ENCODE data around the gene PKDCC.

PKDCC gene, protein sequence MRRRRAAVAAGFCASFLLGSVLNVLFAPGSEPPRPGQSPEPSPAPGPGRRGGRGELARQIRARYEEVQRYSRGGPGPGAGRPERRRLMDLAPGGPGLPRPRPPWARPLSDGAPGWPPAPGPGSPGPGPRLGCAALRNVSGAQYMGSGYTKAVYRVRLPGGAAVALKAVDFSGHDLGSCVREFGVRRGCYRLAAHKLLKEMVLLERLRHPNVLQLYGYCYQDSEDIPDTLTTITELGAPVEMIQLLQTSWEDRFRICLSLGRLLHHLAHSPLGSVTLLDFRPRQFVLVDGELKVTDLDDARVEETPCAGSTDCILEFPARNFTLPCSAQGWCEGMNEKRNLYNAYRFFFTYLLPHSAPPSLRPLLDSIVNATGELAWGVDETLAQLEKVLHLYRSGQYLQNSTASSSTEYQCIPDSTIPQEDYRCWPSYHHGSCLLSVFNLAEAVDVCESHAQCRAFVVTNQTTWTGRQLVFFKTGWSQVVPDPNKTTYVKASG

DNA sequence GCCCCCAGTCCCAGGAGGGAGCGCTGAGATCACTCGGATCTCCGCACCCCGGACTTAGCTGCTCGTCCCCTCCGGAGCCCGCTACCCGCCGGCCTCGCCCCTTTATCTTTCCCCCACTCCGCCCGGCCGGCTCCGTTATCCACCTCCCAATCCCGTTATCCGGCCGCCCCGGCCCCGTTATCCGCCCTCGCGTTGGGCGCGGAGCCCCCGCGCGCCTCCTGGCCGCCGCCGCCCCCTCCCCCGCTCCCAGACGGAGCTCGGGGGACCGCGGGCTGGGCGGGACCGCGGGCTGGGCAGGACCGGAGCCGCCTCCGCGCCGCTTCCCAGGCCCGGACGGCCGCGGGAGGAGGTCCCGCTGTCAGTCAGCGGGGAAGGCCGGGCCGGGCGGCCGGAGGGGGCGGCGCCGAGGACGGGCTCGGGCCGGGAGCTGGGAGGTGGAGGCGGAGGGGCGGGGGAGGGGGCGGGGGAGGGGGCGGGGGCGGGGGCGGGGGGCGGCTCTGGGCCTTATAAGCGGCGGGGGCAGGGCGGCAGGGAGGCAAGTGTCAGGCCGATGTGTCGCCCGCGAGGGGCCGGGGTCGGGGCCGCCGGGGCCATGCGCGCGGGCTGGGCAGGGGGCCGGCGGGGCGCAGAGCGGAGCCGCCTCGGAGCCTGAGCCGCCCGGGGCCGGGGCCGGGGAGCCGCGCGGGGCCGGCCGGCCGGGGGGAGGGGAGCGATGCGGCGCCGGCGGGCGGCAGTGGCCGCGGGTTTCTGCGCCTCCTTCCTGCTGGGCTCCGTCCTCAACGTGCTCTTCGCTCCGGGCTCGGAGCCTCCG, at the start of gene PKDCC:
Gene PKDCC, plus strand, starts transcription at position 534 of the 811 bp plus-strand sequence. Its CDS starts 179 bp downstream, at position 713.
- DNase-seq (ENCODE audit: low spot score): peak; percentile 42

DNA sequence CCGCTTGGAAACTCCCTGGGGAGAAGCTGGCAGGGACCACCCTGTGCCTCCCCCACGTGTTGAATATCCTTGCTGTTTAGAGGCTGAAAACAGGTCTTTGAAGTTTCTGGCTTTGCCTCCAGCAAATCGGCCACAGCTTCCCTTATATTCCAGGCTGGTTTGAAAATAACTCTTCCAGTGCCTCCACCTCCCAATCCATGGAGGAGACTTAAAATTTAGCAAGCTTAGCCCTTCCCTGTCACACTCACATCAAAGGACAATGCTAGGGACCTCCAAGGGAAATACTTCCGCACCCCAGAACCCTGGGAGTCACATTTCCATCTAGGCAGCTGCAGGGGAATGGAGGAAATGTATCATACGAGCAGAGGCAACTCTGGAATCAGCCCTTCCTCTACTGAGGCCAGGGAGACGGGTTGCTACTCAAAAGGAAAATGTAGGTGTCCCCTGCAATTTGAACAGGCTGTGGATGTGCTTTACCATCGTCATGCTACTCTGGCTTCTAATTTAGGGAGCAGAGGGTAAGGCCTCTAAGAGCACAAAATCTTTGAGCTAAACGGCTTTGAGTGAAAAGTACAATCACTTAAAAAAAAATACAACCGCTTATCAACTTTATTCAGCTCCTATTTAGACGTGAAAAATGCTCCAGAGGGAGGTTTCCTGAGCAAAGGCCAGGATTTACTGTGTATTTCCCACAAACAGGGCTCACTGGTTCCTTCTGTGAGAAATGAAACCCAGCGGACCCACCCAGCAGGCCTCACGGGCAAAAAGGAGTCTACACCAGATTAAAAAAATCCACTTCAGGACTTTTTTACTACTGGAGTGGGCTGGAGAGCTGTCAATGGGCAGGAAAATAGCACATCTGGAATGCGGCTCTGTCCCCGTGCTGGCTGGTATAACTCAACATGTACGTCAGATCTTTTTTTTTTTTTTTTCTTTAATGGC, 49.4 kb upstream of the PKDCC start:
- DNase-seq (ENCODE audit: low spot score): no peak

DNA sequence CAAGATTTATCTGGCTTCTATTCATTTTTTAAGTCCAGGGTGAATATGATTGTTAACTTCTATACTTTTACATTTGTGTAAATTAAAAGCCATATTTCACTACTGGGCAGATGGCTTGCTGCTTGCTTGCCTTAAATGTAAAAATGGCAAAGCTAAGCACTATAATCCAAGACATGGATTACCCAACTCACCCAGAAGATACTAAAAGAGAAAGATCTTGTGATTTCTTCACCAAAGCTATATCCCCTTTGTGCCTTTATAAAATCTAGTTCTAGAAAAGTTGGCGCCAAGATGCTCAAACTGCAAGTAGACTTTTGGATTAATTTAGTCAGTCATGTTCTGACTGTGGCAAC, 48.7 kb upstream of the PKDCC start:
- DNase-seq (ENCODE audit: low spot score): no peak

DNA sequence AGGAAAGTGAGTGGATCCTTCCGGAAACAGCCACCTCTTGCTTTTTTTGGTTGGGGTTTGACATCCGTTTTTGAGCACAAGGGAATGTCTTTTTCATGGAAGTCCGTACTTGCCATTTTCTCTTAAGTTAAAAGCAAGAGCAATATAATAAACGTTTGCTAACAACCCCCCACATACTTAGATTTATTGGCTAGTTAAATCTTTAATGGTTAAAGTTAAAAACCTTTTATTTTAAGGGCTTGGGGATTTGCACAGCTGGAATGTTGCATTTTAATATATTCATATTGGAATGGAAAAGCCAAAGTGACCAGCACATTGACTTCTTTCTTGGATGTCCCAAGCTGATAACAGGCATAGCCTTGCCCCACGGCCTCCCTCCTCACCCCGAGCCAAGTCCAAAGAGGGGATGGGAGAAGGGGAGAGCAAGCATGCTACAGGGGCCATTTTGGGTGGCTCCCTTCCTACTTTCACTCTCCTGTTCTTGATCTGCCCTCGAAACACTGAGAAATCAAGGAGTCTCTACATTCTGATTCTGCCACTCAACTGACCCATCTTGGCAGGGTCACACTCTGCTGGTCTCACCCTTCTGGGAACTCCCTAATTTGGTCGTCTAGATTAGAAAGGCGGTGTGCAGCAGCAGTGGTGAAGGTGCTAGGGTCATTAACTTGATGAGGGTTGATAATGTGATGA, 48.1 kb upstream of the PKDCC start:
- no peak for DNase-seq (ENCODE audit: low spot score)

DNA sequence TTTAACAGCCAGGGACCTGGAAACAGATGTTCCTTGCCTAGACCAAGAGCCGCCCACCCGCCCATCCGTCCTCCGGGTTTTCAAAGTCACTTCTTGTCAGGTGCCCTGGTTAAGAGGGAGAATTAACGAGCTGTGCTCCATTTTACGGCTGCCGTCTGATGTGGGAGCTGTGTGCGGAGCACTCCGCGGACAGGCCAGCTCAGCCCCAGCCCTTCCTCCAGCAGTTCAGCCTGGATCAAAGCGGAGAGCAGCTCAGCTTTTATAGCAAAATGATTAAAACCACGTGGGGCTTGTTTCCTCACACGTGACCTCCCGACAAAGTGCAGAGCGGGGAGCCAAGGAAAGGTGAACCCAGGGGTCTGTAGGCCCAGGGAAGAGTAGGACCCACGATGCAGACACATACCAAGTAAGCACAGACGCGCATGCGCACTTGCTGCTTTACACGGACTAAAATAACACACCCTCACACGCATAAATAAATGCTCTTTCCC, 46.1 kb upstream of the PKDCC start:
- no peak for DNase-seq (ENCODE audit: low spot score)

DNA sequence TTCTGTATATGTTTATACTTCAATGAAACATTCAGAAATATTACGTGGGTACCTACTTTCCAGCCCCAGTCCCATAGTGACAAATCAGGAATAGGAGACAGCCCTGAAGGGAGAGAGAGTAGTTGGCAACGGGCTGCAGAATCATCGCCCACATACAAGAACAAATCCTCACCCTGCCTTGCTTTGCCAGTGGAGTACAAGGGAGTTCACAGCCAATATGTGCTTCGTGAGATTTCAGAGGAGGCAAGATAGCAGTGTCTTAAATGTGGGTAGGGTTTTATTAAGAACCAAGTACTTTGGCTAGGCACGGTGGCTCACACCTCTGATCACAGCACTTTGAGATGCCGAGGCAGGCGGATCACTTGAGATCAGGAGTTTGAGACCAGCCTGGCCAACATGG, 40.3 kb upstream of the PKDCC start:
- DNase-seq (ENCODE audit: low spot score): no peak

DNA sequence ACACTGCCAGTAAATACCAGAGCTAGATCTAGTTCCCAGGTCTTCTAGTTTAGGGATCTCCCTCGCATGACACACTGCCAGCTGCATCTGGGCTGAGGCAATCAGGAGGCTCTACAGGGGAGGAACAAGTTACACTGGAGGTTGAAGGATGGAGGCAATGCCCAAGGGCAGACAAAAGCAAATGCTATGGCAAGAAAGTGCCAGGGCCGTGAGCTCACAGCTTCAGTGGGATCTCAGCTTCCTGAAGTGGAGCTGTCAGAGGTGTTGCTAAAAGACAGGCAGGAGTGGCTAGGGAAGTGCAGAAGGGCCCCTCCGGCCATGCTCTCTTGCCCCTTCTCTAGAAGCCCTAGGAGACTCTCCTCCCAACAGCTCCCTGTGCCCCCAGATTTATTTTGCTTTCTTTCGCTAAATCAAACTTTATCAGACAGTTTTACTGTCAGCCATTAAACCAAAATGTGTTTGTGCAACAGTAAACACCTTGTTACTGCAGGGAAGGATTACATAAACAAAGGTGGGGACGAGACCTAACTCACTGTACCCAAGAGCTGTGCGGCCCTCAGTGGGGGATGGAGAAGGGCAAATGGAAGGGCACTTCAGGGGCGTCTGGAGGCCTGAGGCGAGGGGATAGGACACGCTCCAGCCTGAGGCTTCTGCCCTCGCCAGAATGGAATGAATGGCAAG, 39.4 kb upstream of the PKDCC start:
- DNase-seq (ENCODE audit: low spot score): no peak

DNA sequence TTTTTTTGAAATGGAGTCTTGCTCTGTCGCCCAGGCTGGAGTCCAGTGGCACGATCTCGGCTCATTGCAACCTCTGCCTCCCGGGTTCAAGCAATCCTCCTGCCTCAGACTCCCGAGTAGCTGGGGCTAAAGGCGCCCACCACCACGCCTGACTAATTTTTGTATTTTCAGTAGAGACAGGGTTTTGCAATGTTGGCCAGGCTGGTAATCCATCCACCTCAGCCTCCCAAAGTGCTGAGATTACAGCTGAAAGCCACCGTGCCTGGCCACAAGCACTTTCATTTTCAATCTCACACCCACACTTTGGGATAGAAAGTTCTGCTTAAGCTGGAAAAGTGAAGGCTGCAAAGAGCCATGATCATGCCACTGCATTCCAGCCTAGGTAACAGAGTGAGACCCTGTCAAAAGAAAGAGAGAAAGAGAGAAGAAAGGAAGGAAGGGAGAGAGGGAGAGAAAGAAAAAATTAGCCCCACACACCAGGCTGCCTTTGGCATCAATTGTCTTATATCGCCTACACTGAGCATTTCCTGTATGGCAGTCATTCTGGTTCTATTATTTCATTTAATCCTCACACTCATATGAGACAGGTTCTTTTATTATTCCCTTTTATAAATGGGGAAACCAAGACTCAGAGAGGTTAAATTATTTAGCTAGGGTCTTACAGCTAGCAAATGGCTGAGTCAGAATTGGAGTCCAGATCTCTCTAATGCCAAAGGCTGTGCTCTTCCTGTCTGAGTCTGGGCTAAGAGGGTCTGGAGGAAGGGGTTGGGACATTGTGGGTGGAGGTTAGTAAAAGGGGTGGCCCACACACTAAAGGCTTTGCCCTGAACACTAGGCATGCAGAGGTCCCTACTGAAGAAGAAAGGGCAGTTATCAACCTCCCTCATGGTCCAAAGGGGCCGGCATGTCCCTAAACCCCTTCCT, 37.9 kb upstream of the PKDCC start:
- DNase-seq (ENCODE audit: low spot score): no peak

DNA sequence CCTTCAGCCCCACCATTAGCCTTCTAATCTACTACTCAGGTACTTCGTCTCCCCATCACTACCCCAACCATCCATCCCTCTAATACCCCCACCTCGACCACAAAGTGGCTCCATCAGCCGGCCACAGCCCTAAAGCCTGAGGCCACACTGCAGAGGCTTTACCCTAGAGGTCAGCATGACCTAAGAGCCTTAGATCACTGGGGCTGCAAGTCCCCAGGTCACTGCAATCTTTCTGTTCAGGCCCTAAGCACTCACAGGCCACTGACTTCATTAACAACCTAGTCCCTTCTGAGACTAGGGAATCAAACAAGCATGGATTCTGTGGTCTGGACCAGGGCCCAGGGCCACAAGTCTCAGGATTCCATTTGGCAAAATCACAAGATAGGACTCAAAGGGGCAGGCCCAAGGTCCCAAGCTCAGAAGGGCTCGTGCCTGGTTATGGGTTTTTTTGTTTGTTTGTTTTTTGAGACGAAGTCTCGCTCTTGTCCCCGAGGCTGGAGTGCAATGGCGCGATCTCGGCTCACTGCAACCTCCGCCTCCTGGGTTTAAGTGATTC, 37.0 kb upstream of the PKDCC start:
- DNase-seq (ENCODE audit: low spot score): no peak

DNA sequence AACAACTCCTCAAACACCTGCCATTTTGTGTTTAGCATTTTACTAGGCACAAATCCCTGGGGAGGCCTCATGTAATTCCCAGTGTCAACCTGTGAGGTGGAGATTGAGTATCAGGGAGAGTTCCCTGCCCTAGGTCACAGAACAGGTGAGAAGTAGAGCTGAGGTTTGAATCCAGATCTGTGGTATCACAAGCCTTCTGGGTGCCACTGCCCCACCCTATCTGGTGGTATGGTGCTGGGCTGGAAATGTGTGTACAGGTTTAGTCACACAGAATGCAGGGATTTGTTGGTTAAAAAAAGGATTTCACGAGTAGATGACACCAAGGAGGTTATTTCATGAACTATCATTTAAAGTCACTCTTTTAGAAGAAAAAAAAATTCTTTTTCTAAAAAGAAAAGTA, 35.7 kb upstream of the PKDCC start:
- no peak for DNase-seq (ENCODE audit: low spot score)

DNA sequence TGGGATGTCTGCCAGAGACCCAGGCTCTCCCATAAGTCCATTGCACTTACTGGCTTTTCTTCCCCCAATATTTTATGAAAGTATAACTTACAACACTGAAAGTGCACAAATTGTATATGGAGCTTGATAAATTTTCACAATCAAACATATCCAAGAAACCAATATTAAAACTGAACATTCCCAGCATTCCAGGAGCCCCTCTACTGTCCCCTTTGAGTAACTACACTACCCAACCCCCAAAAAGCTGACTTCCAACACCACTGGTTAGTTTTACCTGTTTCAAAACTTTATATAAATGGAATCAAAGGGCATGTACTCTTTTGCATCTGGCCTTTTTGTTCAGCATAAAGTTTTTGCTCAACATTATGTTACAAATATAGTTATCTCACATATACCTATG, 35.2 kb upstream of the PKDCC start:
- no peak for DNase-seq (ENCODE audit: low spot score)

DNA sequence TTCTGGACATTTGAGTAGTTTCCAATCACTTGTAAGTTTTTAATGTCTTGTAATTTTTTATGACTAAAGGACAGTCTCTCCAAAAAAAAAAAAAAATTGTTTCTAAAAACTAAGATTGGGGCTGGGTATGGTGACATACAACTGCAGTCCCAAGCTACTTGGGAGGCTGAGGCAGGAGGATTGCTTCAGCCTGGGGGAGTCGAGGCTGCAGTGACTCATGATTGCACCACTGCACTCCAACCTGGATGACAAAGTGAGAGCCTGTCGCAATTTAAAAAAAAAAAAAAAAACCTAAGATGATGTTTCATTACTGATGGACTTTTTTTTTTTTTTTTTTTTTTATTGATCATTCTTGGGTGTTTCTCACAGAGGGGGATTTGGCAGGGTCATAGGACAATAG, 34.4 kb upstream of the PKDCC start:
- DNase-seq (ENCODE audit: low spot score): no peak

DNA sequence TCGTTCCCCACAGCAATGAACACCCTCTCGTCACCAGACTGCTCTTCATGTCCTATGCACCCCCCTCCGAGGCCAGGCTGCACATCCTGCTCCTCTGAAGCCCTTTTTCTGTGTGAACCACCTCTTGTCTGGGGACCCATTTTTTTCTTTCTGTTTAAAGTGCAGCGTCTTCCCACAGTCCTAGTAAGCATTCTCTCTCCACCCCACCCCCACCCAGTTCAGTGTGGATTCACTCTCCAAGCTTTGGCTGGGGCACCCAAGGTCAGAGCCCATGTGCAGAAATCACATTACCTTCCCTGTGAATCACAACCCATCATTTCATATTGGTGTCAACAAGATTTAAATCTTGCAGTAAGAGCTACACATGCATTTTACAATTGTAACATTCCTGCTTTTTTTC, 26.4 kb upstream of the PKDCC start:
- no peak for DNase-seq (ENCODE audit: low spot score)

DNA sequence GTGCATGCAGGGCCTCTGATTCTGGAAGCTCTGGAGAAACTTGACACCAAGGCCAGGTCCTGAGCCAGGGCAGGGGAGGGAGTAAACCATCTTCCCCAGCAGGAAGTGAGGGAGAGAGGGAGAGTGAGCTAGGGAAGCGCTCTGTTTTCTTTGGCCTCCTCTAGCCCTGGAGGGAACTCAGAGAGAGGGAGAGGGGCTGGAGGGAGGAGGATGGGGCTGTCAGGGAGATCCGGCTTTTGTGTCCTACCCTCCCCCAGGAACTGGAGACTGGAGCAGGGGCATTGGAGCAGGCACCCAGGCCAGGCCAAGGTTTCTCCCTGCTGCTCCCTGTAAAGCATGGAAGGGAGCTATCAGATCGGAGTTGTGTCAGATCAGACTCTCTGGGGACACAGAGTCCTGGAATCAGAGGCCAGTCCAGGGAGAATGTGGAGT, 22.7 kb upstream of the PKDCC start:
- no peak for DNase-seq (ENCODE audit: low spot score)

DNA sequence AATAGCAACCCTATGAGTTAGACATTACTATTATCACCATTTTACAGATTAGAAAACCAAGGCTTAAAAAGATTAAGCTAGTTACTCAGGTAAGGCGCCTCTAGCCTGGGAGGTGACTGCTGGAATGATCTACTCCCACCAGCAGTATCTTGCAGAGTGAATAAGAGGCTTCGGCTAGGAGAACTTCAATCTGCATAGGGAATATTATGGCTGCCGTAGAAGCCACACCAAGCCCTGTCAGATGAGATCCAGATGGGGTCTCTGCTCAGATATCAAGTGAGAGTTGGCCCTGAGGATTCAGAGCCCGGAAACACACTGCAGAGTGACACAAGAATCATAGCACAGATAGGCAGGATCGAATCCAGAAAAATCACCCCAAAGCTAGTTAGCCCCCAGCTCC, 21.5 kb upstream of the PKDCC start:
- DNase-seq (ENCODE audit: low spot score): no peak

DNA sequence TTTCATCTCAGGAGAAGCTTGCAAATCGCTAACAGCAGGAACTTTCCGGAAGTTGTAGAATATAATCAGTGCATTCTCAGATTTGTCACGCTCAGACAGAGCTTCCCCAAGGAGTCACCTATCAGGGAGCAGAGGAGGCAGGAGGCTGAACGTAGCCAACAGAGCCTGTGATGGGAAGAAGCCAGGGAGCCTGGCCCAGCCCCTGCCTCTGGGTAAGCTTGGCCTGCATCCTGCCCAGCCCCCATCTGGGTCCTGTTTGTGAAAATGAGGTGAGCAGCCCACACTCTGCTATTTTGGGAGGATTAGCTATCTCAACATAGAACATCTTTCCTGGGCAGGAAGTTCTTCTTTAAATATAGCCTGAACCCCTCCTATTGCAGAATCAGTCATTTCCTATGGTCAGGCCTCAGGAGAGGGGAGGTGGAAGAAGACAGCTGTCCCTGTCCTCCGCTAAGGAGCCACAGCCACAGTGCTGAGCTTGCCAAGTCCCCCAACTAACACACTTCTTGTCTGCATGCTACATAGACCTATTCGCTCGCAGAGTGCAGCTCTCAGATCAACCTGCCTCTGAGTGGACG, 19.2 kb upstream of the PKDCC start:
- DNase-seq (ENCODE audit: low spot score): no peak

DNA sequence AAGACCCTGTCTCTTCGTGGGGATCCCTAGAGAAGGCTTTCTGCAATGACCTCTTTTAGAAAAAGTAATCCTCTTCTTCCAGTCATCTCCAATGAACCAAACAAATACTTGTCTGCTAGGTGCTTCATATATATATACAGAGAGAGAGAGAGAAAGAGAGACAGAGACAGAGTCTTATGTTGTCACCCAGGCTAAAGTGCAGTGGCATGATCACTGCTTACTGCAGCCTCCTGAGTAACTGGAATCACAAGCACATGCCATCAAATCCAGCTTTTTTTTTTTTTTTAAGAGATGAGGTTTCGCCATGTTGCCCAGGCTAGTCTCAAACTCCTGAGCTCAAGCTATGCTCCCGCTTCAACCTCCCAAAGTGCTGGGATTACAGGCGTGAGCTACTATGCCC, 18.6 kb upstream of the PKDCC start:
- no peak for DNase-seq (ENCODE audit: low spot score)

DNA sequence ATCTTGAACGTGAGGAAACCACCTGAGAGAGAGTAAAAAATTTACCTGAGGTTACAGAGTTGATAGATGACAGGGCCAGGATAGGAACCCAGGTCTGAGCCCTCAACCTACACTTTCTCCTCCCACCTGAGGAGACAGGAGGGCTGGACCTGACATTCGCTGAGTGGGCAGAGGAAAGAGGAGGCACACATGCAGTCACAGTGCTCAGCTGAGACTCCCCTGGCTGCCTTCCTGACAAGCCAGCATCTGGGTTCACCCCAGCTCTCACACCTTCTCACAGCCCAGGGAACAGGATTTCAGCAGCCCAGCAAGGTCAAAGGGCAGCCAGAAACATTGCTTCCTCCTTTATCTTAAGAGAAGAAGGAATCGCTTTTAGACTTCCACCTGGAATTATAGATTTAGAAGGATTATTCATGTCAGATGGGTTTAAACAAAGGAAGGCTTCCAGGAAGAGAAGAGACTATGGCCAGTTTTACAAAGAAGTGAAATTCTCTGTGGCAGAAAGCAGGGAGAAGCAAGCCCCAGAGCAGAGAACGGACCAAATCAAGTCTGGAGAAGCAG, 18.1 kb upstream of the PKDCC start:
- no peak for DNase-seq (ENCODE audit: low spot score)
